OCI-LY3 (cell line): ENCODE results near the gene TRIM10.

ENCODE experiments used
- CTCF ChIP-seq: fragments of 200-600, 300-600 bp; sonication (generic); IDR thresholded peaks from 2 replicates; pipeline ENCODE4 v1.5.1; 2014; ENCODE audit warnings: antibody characterized with exemption, low read length, low read depth
- EZH2phosphoT487 ChIP-seq: fragments of 200-600 bp; shearing (Covaris generic); IDR thresholded peaks from 2 replicates; pipeline ENCODE4 v1.6.1; 2018; ENCODE audit warnings: antibody characterized with exemption, mixed run types, low read depth

- TF ChIP-seq CTCF (no peak), EZH2phosphoT487 (no peak)
Measured at GRCh38 chr6:30130179-30130679, 30.8 kb downstream of the TRIM10 start.
